Esophagus muscularis mucosa (tissue), 4 donors: ENCODE measurements around the gene ADCY5. TPM values are rescaled to one million over a fixed set of nuclear protein-coding genes. Genes with fewer than 3 reads are reported as not detected.

ENCODE experiments used
- DNase-seq: peaks from one replicate; pipeline ENCODE4 v3.0.0-alpha.2; 2017; ENCODE audit errors: extremely low spot score
- H3K27ac ChIP-seq, 4 donors: fragments of 200-600 bp; sonication (generic); replicated peaks in 1 of 4; 1 replicate in 3 of 4; 2 replicates in 1 of 4; pipeline ENCODE4 v1.5.1; 2016 to 2019; ENCODE audit warnings: mild to moderate bottlenecking in 1 of 4
- H3K27me3 ChIP-seq, 4 donors: fragments of 200-600 bp; sonication (generic); one replicate each; pipeline versions ENCODE4 v1.5.1 to v1.6.0; 2016 to 2019
- H3K36me3 ChIP-seq, 4 donors: fragments of 200-600 bp; sonication (generic); one replicate each; pipeline ENCODE4 v1.5.1; 2016 to 2019
- H3K4me1 ChIP-seq, 4 donors: fragments of 200-600 bp; sonication (generic); one replicate each; pipeline ENCODE4 v1.5.1; 2016 to 2019
- H3K4me3 ChIP-seq, 4 donors: fragments of 200-600 bp; sonication (generic); 1 replicate in 2 of 4; 2 replicates in 2 of 4; pipeline ENCODE4 v1.5.1; 2016 to 2019; ENCODE audit warnings: mild to moderate bottlenecking in 4 of 4, moderate library complexity in 1 of 4
- H3K9me3 ChIP-seq, 4 donors: fragments of 200-600 bp; sonication (generic); 1 replicate in 3 of 4; 2 replicates in 1 of 4; pipeline ENCODE4 v1.5.1; 2016 to 2019
- EP300 ChIP-seq: sonication (generic); formaldehyde crosslinking; IDR thresholded peaks from one replicate; pipeline ENCODE4 v1.6.1; 2017; ENCODE audit warnings: antibody characterized with exemption
- WGBS: methylation state at CpG from one replicate; pipeline ENCODE4 v1.1.5; 2018; 5-methylcytosine and 5-hydroxymethylcytosine counted together
- intact Hi-C: fragments of 100-400 bp; cut with DNase I; formaldehyde crosslinking; loops from one replicate; pipeline ENCODE4 v1.15.1; 2023
- total RNA-seq, 4 donors: library from RNA; depleted of rRNA; stranded (reverse); fragments of >200 nt; gene quantifications; one replicate each; pipeline versions ENCODE4 v1.1.0 to v1.2.1, GENCODE V29; 2016

The ADCY5 gene
- total RNA-seq, 4 donors from 2014 or later: 133 to 228 (median 189) TPM

- H3K4me1 ChIP-seq: no peaks in the 10 kb centered on the region
- H3K27me3 ChIP-seq: no peaks in the 10 kb centered on the region
- no peak overlapping the region for H3K27ac ChIP-seq
- H3K4me3 ChIP-seq: no peak overlapping the region
- H3K9me3 ChIP-seq: no peaks in the 10 kb centered on the region
- peaks cover 6 to 28% (median 18%) of the 10 kb centered on the region in 4 donors for H3K36me3 ChIP-seq
- no peak for TF ChIP-seq EP300
- intact Hi-C loops: no loop called here
- no peak for DNase-seq
- WGBS: 98% methylated on average over 3 of the region's 3 CpGs
These were observed 212.0 kb downstream of the ADCY5 start for GRCh38 chr3:123236902-123237301.

Other genes starting within 250 kb of the ADCY5 start
- gene SEC22A, start 247.1 kb downstream of the ADCY5 start, total RNA-seq: 10 to 100 TPM; 12.0 to 29.9 (median 20.0) TPM
- gene HACD2, start 136.0 kb upstream of the ADCY5 start, total RNA-seq: 10 to 100 TPM; 20.5 to 30.3 (median 25.3) TPM